HL-60/S4 treated with phorbol 12-myristate 13-acetate at 8.2 ng/mL for 4 days and 3 days (cell line): ENCODE data around the gene OR52L1.
"Not testable (repeated sequence)": the region's sequence is repeated elsewhere in the genome, so short reads cannot be mapped to it uniquely, and the experiment has no call there.

ENCODE experiments used
- in situ Hi-C: fragments of 300-500 bp; cut with MboI; formaldehyde crosslinking; loops from 2 replicates; pipeline ENCODE4 v1.15.0; 2022; ENCODE audit warnings: low sequenced_read_pairs

The OR52L1 gene

DNA sequence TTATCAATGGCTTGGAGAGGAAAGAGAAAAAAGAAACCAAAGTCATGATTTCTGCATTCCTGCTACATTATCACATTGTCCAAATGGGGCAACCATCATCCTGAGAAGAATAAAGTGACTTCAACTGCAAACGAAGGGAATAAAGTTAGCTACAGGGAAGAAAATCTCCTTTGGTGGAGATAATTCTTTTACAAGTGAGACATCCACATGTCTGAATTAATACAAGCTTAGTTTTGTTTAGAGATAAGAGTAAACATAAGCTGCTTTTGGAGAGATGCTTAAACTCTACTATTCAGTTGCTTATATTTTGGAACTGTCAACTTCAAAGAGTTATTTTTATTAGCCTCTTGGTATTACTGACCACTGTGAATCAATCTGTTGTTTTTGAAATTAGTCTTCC, at the start of gene OR52L1:
Gene OR52L1 (minus strand): TSS at position 101 of the 400 bp plus-strand sequence. CDS start 55 bp downstream, at position 46.
- in situ Hi-C loops = no loop called here

DNA sequence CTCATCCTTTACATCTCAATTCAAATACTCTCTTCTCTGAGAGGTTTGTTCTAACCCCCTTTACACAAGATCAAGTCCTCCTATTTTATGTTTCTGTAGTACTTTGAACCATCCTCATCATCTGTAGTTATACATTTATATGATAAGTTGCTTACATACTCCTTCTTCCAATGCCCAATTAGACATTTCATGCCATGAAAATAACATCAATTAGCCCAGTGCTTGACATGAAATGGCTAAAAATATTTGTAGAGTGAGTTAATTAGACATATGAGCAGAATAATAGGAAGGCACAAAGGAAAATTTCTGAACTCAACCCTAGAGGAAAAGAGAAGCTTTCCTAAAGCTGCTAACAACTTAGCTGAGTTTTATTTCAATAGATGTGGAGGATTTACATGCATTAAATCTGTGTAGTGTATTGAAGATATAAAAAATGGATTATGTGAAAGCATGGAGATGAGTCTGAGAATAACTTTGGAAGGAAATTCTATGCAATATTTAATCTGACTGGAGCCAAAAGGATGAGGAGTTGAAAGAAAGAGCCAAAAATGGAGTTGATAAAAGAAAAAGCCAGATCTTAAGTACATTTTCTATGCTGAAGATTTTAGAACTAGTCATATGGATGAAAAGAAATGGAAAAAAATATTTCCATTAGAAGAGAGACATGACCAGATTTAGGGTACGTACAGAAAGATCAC, 44.1 kb upstream of the OR52L1 start, which contains the start of gene OR56A1:
Gene OR56A1 (minus strand): TSS at position 51 of the 698 bp plus-strand sequence. CDS start 3,066 bp downstream, outside the sequence.
- in situ Hi-C loops = loop anchor here (25.0 kb wide), 1 partner anchor 281 kb away; the partner anchor contains the start of gene CAVIN3

DNA sequence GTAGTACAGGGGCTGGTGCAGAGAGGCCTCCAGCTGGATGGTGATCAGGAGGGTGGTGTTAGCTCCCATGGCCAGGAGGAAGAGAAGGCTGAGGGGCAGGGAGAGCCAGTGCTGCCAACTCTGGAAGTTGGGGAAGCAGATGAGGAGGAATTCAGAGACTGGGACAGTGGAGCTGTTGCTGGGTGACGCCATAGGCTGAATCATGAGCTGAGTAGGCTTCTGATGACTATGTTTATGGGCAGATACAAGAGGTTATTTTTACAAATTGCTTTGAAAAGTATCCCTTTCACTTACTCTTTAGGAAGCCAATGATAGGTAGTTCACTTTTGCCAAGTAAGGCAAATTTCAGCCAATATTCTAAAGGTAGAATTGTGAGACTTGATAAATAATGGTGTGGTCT, 40.7 kb upstream of the OR52L1 start:
- in situ Hi-C loops = loop anchor here (25.0 kb wide), 1 partner anchor 285 kb away; the partner anchor contains the start of gene CAVIN3

DNA sequence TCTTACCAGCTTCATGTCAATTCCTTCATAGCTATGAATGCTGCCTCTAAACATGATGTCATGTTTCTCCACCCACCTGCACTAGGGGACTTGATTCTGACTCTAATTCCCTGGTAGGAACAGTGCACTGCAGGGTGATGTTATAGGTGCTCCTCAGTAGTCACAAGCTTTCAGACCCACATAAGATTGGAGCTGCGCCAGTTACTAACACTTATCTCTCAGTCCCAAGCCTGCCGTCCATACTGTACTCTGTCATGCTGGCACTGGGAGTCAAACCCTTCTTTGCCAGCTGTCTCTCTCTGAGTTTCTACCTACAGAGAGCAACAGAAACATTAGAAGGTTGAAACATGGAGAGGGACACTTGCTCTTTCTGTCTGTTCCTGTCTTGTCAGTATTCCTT, 38.3 kb upstream of the OR52L1 start:
- in situ Hi-C loops = loop anchor here (25.0 kb wide), 1 partner anchor 287 kb away; the partner anchor contains the start of gene CAVIN3

DNA sequence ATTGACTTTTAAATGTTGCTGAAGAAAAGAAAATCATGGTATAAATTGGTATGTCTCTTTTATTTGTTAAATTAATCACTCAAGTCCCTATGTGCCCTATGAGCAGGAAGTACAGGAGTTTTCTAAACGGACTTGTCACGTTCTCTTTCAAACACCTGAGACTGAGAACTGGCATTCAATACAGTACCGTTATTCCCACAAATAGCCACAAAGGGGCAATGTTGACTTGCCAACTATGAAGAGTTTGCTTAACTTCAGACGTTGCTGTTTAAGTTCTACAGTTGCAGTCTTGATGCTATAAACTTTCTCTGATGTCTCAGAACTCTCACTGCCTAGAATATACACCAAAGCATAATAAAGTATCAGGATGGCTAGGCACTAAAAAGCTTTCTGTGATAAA, 36.2 kb upstream of the OR52L1 start:
- in situ Hi-C loops = no loop called here

DNA sequence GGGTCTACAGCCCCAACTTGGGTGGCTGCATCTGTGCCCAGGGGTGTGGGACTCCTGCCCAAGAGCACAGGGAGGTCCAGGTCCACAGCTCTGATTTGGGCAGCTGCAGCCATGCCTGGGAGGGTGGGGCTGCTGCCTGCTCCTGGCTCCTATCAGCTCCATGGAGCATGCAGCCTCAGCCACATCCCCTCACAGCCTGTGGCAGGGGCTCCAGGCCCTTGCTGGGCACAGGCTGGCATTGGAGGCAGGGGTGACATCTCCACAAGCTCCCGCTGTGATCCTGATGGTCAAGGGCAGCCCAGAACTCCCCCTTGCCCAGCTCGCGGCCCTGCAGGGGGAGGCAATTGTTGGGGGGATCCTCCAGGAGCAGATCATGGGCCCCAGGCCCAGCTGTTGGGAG, 26.3 kb upstream of the OR52L1 start:
- in situ Hi-C loops = no loop called here

DNA sequence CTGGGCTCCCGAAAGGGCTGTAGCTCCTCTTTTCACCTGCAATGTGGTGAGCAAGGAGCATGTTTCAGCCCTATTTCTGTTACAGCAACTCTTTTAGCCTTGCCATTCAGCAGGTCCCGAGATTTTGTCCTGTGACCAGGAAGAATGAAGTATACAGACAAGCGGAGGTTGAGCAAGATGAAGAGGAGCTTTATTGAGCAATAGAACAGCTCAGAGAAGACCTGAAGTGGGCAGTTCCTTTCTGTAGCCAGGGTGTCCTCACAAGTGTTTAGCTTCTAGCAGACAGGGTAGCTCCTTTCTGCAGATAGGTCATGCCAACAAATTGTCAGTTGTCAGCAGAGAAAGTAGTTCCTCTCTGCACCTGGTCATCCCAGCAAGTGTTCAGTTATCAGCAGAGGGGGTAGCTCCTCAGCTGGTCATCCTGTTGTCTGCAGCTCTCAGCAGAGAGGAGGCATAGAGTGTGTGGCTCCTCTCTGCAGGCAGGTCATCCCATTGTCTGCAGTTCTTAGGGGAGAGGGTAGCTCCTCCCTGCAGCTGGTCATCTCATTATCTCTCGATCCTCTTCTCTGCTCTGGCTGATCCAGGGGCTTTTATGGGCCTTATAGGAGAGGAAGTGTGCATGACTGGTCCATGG, 25.4 kb upstream of the OR52L1 start:
- in situ Hi-C loops = no loop called here

DNA sequence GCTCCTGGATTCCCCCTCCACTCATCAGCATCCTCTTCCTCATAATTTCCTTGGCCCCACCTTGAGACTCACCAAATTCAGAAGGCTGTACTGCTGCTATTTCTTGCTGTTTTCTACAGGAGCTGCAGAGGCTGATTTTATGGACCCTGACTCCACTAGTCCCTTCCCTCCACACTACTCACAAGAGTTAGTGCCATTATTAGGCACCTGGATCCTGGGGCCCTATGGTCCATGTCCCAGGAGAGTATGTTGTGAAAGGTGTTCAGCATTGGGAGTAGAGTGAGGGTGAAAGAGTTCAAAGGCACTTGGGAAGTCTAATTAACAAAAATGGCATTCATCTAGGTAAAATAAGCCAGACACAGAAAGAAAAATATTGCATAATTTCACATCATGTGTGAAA, 20.1 kb upstream of the OR52L1 start, which contains the start of gene OR56A4:
Gene OR56A4 (minus strand): TSS at position 101 of the 400 bp plus-strand sequence. CDS start 3,954 bp downstream, outside the sequence.
- in situ Hi-C loops = no loop called here

DNA sequence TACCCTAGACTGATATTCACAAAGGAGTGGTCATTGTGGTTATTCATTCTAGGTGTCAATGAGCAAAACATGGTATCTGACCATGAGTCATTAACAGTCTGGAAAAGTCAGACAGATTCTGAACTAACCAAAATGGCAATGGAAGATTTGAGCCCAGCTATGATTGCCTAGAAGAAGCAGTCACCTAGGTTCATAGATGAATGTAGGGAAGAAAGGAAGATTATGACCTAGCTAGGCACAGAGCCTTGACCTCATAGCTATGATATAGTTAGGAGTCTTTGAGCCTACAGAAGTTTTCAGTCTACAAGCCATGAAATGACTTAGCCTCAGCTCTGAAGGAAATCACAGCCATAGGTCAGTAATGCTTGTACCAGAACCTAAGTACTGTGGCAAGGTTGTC, 19.6 kb upstream of the OR52L1 start:
- in situ Hi-C loops = no loop called here

DNA sequence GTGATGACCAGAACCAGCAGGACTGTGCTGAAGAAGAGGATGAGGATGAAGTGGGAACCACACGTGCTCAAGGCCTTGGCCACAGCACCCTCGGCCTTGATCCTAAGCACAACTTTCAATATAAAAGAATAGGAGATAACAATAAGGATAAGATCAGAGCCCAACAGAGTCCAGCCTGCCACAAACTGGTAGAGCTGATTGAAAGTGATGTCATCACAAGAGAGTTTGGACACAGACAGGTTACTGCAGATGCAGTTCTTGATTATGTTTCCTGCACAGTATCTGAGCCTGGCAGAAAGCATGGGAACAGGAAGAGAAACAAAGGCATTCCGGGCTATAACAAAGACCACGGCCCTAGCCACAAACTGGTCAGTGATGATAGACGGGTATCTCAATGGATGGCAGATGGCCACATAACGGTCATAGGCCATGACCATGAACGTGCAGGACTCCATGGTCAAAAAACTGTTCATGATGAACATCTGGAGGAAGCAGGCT, 15.5 kb upstream of the OR52L1 start:
- in situ Hi-C loops = no loop called here

DNA sequence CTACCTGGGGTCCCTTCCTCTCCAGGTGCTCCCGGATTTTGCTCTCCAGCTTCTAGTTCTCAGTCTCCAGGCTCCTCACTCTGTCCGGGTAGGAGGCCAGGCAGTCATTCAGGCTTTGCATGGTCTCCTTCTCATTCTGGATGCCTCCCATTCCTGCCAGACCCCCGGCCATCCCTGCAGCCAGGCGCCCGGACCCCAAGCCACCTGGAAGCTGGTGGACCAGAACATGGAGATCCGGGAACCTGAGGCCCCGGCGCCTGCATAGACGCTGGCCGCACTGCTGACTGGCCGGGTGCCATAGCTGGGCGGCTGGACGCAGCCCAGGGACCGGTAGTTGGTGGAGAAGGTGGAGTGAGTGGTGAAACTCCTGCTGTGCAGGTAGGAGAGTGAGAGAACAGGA, 8.0 kb upstream of the OR52L1 start:
- in situ Hi-C loops = no loop called here

DNA sequence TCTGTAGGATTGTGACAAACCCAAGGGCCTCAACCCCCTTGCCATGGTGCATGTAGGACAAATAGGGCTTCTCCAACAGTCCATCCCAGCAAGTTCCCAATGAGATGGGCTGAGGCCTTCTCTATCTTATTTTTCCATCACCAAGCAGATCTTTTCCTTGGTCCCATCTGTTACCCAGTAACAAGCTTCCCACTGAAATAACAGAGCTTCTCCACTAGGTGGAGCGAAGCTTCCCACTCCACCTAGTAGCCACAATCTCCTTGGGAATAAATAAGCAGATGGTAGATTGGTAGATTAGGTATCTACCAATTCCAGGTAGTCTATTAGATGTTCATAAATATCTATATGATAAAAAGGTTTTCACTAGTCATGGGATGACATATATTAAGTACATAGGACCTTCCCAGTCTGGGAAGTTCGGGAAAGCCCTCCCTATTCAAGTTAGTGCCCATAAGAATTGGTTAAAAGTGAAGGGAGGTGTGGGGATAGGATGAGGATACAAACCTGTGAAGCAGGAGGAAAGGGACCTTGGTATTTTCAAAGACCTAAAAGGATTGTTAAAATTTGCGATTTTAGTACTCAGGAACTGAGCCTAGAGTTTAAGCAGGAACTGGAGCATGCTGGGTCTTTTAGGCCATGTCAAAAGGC, 5.9 kb upstream of the OR52L1 start:
- in situ Hi-C loops = no loop called here

DNA sequence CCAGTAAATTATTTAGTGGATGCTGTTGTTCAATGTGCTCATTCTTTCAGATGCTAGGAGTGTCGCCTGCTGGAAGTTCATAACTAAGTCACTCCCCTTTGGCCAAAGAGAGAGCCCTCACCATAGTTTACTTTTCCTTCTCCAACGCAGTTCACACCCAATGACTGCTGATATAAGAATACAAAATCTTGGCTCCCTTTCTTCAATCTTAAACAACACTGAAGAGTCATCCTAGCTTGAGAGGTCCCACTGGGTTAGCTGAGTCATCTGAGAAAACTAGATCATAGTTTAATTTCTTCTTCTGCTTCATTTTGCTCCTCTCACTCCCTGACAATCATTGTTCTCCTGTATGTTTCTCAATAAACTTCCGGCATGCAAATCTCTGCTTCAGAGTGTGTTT, 5.4 kb upstream of the OR52L1 start:
- in situ Hi-C loops = no loop called here

DNA sequence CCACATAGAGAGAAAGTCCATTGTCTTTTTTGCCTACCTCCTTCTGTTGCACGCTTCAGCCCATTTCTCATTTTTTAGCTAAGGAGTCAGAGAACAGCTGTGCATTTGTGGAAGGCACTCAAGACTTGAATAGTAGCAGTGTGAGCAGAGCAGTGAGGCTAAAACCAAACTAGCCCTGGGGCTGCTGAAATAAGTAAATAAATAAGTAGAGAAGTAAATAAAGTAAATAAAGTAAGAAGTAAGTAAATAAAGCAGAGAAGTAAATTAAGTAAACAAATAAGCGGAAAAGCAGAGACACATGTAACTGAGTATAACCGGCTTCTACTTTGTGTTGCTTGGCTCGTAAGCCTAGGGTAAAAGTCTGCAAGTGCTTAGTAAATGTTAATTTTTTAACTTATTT, 2.4 kb upstream of the OR52L1 start:
- in situ Hi-C loops = no loop called here

DNA sequence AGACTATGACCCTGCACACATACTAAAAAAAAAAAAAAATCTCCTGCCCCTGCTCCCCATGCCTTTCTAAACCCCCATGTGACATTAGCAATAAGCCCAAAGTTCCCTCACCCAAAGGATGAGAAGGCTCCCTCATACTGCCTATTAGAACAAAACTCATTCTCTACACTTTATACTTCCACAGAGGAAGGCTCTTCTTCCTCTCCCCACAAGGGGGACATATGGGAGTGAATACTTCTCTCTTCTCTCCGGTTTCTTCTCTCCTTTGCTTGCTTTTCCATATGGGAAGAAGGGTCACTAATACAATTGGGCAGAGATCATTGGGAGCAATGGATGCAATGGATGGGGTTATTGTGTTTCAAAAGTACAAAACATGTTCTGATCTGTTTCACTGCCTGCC, 3.3 kb downstream of the OR52L1 start:
- in situ Hi-C loops = no loop called here

DNA sequence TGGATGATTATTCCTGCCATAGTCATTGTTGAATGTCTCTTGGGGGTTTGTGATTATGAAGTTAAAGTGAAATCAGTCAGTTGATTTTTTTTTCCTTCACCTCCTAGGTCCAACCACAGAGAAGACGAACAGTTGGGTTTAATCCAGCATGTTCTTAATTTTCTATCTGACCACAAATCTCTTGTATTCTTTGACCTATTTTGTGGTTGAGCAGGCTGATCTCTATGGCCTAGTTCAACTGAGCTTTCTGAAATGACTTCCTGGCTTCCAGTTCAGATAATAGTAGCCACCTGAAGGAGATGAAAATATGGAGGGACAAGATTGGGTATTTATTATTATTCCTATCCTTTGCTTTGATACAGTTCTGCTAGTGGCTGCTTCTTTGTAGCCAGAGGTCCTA, 13.3 kb downstream of the OR52L1 start:
- in situ Hi-C loops = no loop called here

DNA sequence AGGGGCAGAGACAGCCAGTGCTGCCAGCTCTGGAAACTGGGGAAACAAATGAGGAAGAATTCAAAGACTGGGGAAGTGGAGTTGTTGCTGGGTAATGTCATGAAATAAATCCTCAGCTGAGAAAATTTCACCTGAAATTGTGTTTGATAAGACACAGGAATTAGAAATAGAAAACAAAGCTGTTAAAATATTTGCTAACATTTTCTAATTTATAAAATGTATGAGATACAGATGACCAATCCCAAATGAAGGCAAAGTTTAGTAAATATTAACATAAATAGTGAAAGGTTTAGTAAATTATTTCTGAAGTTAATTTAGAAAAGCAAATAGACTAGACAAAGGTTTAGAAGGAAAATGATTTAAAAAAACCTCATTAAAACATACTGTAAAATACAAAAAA, 18.4 kb downstream of the OR52L1 start, which contains the start of gene OR56A5:
Gene OR56A5 (minus strand): TSS at position 101 of the 400 bp plus-strand sequence. CDS start 0 bp downstream, at position 101.
- in situ Hi-C loops = no loop called here

DNA sequence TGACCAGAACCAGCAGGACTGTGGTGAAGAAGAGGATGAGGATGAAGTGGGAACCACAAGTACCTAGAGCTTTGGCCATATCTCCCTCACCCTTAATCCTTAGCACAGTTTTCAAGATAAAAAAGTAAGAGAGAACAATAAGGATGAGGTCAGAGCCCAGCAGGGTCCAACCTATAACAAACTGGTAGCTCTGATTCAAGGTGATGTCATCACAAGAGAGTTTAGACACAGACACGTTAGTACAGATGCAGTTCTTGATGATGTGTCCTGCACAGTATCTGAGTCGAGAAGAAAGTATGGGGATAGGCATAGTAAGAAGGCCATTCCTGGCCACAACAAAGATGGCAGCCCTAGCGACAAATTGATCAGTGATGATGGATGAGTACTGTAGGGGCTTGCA, 19.1 kb downstream of the OR52L1 start:
- in situ Hi-C loops = no loop called here

DNA sequence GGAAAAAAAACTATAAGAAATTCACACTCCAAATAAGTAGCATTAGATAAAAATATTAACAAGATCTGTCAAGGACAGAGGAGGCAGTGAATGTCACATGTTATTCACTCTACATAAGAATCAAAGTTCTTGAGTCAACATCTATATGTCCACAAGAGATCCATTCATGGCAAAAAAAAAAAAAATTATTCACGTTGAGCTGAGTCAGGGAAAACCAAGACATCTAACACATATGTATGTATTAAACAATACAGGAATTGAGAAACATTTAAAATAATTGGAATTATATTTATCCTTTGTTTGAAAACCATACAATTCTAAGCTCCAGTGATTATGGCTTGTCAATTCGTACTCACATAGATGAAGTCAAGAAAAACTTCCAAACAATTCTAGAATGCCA, 19.8 kb downstream of the OR52L1 start:
- in situ Hi-C loops = no loop called here

DNA sequence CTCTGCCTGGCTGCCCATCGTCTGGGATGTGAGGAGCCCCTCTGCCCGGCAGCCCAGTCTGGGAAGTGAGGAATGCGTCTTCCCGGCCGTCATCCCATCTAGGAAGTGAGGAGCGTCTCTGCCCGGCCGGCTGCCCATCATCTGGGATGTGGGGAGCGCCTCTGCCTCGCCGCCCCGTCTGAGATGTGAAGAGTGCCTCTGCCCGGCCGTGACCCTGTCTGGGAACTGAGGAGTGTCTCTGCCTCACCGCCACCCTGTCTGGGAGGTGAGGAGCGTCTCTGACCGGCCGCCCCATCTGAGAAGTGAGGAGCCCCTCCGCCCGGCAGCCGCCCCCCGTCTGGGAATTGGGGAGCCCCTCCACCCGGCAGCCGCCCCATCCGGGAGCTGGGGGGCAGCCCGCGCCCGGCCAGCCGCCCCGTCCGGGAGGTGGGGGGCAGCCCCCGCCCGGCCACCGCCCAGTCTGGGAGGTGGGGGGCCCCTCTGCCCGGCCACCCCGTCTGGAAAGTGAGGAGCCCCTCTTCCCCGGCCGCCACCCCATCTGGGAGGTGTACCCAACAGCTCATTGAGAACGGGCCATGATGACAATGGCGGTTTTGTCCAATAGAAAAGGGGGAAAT, 26.0 kb downstream of the OR52L1 start:
- in situ Hi-C loops = not testable (repeated sequence)

DNA sequence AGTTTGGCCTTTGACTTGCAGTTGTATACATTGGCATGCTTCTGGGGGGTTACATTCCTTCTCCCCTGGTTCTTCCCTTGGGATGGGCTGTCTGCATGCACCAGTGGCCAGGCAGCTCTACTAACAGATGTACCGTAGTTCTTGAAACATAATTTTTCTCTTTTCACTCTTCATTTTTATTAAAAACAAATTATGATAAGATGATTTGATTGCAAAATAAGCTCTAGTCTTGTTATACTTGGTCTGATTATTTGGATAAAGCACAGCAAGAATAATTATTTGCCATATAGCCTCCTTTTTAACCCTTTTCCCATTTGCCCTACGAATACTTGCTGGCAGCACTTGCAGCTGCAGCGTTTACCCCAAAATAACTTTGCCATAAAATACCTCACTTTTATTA, 31.2 kb downstream of the OR52L1 start:
- in situ Hi-C loops = no loop called here
